Measurements from ENCODE around the gene ALDOC. TPM values are rescaled to one million over a fixed set of nuclear protein-coding genes. Genes with fewer than 3 reads are reported as not detected.

Gene ALDOC
- total and polyA plus RNA-seq, 10 of the 15 experiments (the other 5 are each of a cell fraction or from before 2014, with no cell fraction given) = 16.0 to 268 (median 78.2) TPM

DNA sequence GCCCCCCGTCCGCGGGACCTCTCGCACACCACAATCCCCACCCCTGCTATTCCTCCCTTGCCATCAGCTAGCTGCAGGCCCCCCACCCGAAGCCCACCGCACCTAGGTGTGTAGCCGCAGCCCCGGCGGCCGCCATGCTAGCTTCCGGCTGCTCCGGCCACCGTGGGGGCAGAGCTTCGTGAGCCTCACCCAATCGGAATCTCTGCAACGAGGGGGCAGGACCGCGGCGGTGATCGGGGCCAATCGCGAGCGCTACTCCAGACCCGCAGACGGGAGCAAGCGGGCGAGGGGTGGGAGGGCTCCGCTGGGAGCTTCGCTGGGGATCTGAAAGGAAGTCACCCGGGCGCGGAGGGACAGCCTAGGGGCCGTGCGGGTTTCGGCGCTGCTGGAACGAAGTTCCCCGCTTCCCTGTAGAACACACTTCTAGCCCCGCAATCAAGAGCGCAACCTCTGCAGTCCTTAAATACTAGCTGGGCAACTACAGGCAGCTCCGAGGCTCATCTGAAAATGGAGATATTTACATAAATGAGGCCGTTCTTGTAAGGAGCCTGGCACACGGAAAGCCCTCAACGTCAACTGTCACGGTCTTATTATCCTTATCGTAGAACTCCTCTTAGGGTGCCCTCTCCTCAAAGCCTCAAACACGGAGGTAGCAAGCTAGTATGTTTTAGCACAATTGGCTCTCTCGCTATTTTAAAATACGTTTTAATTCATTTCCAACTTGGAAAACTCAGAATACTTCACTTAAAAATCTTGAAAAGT is 5.2 kb downstream of the ALDOC start, which contains the start of gene PIGS (continued):
- TF ChIP-seq, protein P1, sequence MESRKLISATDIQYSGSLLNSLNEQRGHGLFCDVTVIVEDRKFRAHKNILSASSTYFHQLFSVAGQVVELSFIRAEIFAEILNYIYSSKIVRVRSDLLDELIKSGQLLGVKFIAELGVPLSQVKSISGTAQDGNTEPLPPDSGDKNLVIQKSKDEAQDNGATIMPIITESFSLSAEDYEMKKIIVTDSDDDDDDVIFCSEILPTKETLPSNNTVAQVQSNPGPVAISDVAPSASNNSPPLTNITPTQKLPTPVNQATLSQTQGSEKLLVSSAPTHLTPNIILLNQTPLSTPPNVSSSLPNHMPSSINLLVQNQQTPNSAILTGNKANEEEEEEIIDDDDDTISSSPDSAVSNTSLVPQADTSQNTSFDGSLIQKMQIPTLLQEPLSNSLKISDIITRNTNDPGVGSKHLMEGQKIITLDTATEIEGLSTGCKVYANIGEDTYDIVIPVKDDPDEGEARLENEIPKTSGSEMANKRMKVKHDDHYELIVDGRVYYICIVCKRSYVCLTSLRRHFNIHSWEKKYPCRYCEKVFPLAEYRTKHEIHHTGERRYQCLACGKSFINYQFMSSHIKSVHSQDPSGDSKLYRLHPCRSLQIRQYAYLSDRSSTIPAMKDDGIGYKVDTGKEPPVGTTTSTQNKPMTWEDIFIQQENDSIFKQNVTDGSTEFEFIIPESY (IDR thresholded peaks at IDR 0.05) = no peak
- TF ChIP-seq, protein P2, sequence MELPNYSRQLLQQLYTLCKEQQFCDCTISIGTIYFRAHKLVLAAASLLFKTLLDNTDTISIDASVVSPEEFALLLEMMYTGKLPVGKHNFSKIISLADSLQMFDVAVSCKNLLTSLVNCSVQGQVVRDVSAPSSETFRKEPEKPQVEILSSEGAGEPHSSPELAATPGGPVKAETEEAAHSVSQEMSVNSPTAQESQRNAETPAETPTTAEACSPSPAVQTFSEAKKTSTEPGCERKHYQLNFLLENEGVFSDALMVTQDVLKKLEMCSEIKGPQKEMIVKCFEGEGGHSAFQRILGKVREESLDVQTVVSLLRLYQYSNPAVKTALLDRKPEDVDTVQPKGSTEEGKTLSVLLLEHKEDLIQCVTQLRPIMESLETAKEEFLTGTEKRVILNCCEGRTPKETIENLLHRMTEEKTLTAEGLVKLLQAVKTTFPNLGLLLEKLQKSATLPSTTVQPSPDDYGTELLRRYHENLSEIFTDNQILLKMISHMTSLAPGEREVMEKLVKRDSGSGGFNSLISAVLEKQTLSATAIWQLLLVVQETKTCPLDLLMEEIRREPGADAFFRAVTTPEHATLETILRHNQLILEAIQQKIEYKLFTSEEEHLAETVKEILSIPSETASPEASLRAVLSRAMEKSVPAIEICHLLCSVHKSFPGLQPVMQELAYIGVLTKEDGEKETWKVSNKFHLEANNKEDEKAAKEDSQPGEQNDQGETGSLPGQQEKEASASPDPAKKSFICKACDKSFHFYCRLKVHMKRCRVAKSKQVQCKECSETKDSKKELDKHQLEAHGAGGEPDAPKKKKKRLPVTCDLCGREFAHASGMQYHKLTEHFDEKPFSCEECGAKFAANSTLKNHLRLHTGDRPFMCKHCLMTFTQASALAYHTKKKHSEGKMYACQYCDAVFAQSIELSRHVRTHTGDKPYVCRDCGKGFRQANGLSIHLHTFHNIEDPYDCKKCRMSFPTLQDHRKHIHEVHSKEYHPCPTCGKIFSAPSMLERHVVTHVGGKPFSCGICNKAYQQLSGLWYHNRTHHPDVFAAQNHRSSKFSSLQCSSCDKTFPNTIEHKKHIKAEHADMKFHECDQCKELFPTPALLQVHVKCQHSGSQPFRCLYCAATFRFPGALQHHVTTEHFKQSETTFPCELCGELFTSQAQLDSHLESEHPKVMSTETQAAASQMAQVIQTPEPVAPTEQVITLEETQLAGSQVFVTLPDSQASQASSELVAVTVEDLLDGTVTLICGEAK (IDR thresholded peaks at IDR 0.05; ENCODE audit: borderline replicate concordance) = peak; percentile 84; the same call in 1 of the 2 replicates
- TF ChIP-seq, protein P3, sequence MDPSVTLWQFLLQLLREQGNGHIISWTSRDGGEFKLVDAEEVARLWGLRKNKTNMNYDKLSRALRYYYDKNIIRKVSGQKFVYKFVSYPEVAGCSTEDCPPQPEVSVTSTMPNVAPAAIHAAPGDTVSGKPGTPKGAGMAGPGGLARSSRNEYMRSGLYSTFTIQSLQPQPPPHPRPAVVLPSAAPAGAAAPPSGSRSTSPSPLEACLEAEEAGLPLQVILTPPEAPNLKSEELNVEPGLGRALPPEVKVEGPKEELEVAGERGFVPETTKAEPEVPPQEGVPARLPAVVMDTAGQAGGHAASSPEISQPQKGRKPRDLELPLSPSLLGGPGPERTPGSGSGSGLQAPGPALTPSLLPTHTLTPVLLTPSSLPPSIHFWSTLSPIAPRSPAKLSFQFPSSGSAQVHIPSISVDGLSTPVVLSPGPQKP (IDR thresholded peaks at IDR 0.05; ENCODE audit: low read depth, low read length) = 0 out of 2 replicates have a peak, but pooled peaks have one; percentile 53
- TF ChIP-seq NR2F1 (conservative IDR thresholded peaks at IDR 0.05) (no peak), TAF1 (IDR thresholded peaks at IDR 0.05; ENCODE audit: borderline replicate concordance, low read depth, low read length) (peak; percentile 89; the same call in 1 of the 2 replicates), GATAD2B (conservative IDR thresholded peaks at IDR 0.05; ENCODE audit: low read depth) (0 out of 2 replicates have a peak, but pooled peaks have one; percentile 23), FOS (IDR thresholded peaks at IDR 0.05; ENCODE audit: borderline replicate concordance, extremely low read depth, insufficient read length) (peak; percentile 16), SPI1 (IDR thresholded peaks at IDR 0.05; ENCODE audit: borderline replicate concordance, insufficient read depth, low read depth, low read length) (0 out of 2 replicates have a peak, but pooled peaks have one; percentile 30), ETV6 (conservative IDR thresholded peaks at IDR 0.05 in 1 of 2, IDR thresholded peaks at IDR 0.05 in 1 of 2; ENCODE audit: borderline replicate concordance in 1 of 2, low read depth in 1 of 2) (no peak), STAT3 (IDR thresholded peaks at IDR 0.05; ENCODE audit: low read depth, low read length) (no peak), CREB1 (IDR thresholded peaks at IDR 0.05; ENCODE audit: low read depth) (no peak; the same call in 1 of the 2 replicates), SP1 (IDR thresholded peaks at IDR 0.05; ENCODE audit: low read depth, low read length) (peak; percentile 79), RFX5 (IDR thresholded peaks at IDR 0.05; ENCODE audit: low read depth, low read length) (peak; percentile 70; the same call in 1 of the 2 replicates), SMARCA5 (IDR thresholded peaks at IDR 0.05) (peak; percentile 61), EED (IDR thresholded peaks at IDR 0.05; ENCODE audit: low read depth) (peak; percentile 67), NBN (IDR thresholded peaks at IDR 0.05) (peak; percentile 52; the same call in 1 of the 2 replicates)
- TF ChIP-seq, protein P4, sequence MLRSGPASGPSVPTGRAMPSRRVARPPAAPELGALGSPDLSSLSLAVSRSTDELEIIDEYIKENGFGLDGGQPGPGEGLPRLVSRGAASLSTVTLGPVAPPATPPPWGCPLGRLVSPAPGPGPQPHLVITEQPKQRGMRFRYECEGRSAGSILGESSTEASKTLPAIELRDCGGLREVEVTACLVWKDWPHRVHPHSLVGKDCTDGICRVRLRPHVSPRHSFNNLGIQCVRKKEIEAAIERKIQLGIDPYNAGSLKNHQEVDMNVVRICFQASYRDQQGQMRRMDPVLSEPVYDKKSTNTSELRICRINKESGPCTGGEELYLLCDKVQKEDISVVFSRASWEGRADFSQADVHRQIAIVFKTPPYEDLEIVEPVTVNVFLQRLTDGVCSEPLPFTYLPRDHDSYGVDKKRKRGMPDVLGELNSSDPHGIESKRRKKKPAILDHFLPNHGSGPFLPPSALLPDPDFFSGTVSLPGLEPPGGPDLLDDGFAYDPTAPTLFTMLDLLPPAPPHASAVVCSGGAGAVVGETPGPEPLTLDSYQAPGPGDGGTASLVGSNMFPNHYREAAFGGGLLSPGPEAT (IDR thresholded peaks at IDR 0.05; ENCODE audit: low read depth) = peak; percentile 62
- TF ChIP-seq, protein P5, sequence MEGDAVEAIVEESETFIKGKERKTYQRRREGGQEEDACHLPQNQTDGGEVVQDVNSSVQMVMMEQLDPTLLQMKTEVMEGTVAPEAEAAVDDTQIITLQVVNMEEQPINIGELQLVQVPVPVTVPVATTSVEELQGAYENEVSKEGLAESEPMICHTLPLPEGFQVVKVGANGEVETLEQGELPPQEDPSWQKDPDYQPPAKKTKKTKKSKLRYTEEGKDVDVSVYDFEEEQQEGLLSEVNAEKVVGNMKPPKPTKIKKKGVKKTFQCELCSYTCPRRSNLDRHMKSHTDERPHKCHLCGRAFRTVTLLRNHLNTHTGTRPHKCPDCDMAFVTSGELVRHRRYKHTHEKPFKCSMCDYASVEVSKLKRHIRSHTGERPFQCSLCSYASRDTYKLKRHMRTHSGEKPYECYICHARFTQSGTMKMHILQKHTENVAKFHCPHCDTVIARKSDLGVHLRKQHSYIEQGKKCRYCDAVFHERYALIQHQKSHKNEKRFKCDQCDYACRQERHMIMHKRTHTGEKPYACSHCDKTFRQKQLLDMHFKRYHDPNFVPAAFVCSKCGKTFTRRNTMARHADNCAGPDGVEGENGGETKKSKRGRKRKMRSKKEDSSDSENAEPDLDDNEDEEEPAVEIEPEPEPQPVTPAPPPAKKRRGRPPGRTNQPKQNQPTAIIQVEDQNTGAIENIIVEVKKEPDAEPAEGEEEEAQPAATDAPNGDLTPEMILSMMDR (IDR thresholded peaks at IDR 0.05 in 2 of 3, conservative IDR thresholded peaks at IDR 0.05 in 1 of 3; ENCODE audit: control insufficient read depth in 2 of 3, extremely low read depth in 1 of 3, insufficient read depth in 1 of 3, low read depth in 3 of 3, low read length in 3 of 3) = no peak
